CD14-positive monocyte (primary cell): ENCODE results near the gene UTS2B. TPM values are rescaled to one million over a fixed set of nuclear protein-coding genes. Genes with fewer than 3 reads are reported as not detected.
A peak's percentile ranks its signal among the peaks of the same experiment; 100 is the strongest.

Source experiments
- DNase-seq, 3 donors: peaks; one replicate each; pipeline ENCODE4 v3.0.0-alpha.2; 2011 to 2022
- H2AFZ ChIP-seq: 2 replicates; pipeline ENCODE4 v1.6.0; 2012; ENCODE audit warnings: mild to moderate bottlenecking, low read depth, low read length, inconsistent platforms; ENCODE audit not compliant: insufficient read depth, poor library complexity, severe bottlenecking
- H3K27ac ChIP-seq, 2 donors: 1 replicate in 1 of 2; 2 replicates in 1 of 2; pipeline ENCODE4 v1.5.1; 2012 to 2013; ENCODE audit warnings: low read length in 2 of 2, control low read depth in 1 of 2, inconsistent platforms in 1 of 2, low read depth in 1 of 2, mild to moderate bottlenecking in 1 of 2
- H3K27me3 ChIP-seq, 2 donors: one replicate each; pipeline versions ENCODE4 v1.6.0 to v1.6.1; 2011 to 2013; ENCODE audit warnings: low read length in 2 of 2; ENCODE audit not compliant: control insufficient read depth in 2 of 2, insufficient read depth in 2 of 2
- H3K36me3 ChIP-seq, 2 donors: replicated peaks in 1 of 2; 1 replicate in 1 of 2; 2 replicates in 1 of 2; pipeline versions ENCODE4 v1.5.1 to v1.6.1; 2012 to 2013; ENCODE audit warnings: low read length in 2 of 2, control low read depth in 1 of 2, inconsistent platforms in 1 of 2, mild to moderate bottlenecking in 1 of 2; ENCODE audit not compliant: insufficient read depth in 2 of 2, control insufficient read depth in 1 of 2
- H3K4me1 ChIP-seq, 2 donors: 1 replicate in 1 of 2; 2 replicates in 1 of 2; pipeline versions ENCODE4 v1.5.1 to v1.6.1; 2012 to 2013; ENCODE audit warnings: low read length in 2 of 2, control low read depth in 1 of 2, inconsistent platforms in 1 of 2, mild to moderate bottlenecking in 1 of 2, moderate library complexity in 1 of 2; ENCODE audit not compliant: insufficient read depth in 2 of 2, control insufficient read depth in 1 of 2
- H3K4me2 ChIP-seq: replicated peaks from 2 replicates; pipeline ENCODE3; 2012; ENCODE audit warnings: low read length, moderate library complexity, mild to moderate bottlenecking; ENCODE audit not compliant: poor library complexity, severe bottlenecking; ENCODE audit errors: extremely low read depth
- H3K4me3 ChIP-seq, 3 experiments: fragments of 200-600 bp in 1 of 3; sonication (generic) in 1 of 3; replicated peaks in 1 of 3; 1 replicate in 2 of 3; 2 replicates in 1 of 3; pipeline ENCODE4 v1.5.1; 2011 to 2013; ENCODE audit warnings: low read length in 3 of 3, mild to moderate bottlenecking in 3 of 3, control low read depth in 2 of 3, low read depth in 2 of 3, inconsistent platforms in 1 of 3, moderate library complexity in 1 of 3
- H3K79me2 ChIP-seq: 2 replicates; pipeline ENCODE4 v1.6.0; 2012; ENCODE audit warnings: mild to moderate bottlenecking, control low read depth, inconsistent platforms, low read length, moderate library complexity; ENCODE audit not compliant: insufficient read depth
- H3K9ac ChIP-seq: 2 replicates; pipeline ENCODE4 v1.6.0; 2017; ENCODE audit warnings: low read length, mild to moderate bottlenecking; ENCODE audit not compliant: insufficient read depth, poor library complexity, severe bottlenecking
- H3K9me3 ChIP-seq, 2 donors: replicated peaks in 1 of 2; 1 replicate in 1 of 2; 2 replicates in 1 of 2; pipeline versions ENCODE4 v1.5.1 to v1.6.1; 2012 to 2013; ENCODE audit warnings: low read length in 2 of 2, control low read depth in 1 of 2; ENCODE audit not compliant: control insufficient read depth in 1 of 2, insufficient read depth in 1 of 2
- H4K20me1 ChIP-seq: 2 replicates; pipeline ENCODE4 v1.6.0; 2012; ENCODE audit warnings: mild to moderate bottlenecking, low read length, control low read depth, moderate library complexity; ENCODE audit not compliant: insufficient read depth
- H3K27ac Mint-ChIP-seq, 7 donors: one replicate each; pipeline ENCODE4 v1.8.0; 2020; ENCODE audit warnings: mild to moderate bottlenecking in 7 of 7, mixed read lengths in 7 of 7, moderate library complexity in 6 of 7, inconsistent platforms in 2 of 7
- H3K27me3 Mint-ChIP-seq, 3 donors: one replicate each; pipeline ENCODE4 v1.8.0; 2021 to 2022; ENCODE audit warnings: low read depth in 3 of 3, mild to moderate bottlenecking in 3 of 3, mixed read lengths in 3 of 3, moderate library complexity in 3 of 3, inconsistent platforms in 1 of 3
- H3K36me3 Mint-ChIP-seq, 2 donors: one replicate each; pipeline ENCODE4 v1.8.0; 2020; ENCODE audit warnings: mixed read lengths in 2 of 2, inconsistent platforms in 1 of 2, mild to moderate bottlenecking in 1 of 2
- H3K4me1 Mint-ChIP-seq: one replicate; pipeline ENCODE4 v1.8.0; 2020; ENCODE audit warnings: mild to moderate bottlenecking, mixed read lengths
- H3K4me3 Mint-ChIP-seq, 2 donors: one replicate each; pipeline ENCODE4 v1.8.0; 2020; ENCODE audit warnings: mild to moderate bottlenecking in 2 of 2, mixed read lengths in 2 of 2, moderate library complexity in 1 of 2
- H3K9me3 Mint-ChIP-seq, 7 donors: one replicate each; pipeline ENCODE4 v1.8.0; 2020 to 2022; ENCODE audit warnings: mixed read lengths in 7 of 7, mild to moderate bottlenecking in 6 of 7, moderate library complexity in 6 of 7, inconsistent platforms in 2 of 7
- CTCF ChIP-seq: fragments of 200-600 bp; IDR thresholded peaks from one replicate; pipeline ENCODE4 v1.8.0; 2022; ENCODE audit warnings: antibody characterized with exemption, mild to moderate bottlenecking
- WGBS: methylation state at CpG from one replicate; pipeline ENCODE4 v1.1.5; 2013; ENCODE audit warnings: missing lambda C conversion rate; ENCODE audit not compliant: insufficient coverage; 5-methylcytosine and 5-hydroxymethylcytosine counted together
- intact Hi-C, 2 donors: fragments of 100-400 bp; cut with micrococcal nuclease; formaldehyde crosslinking; loops; one replicate each; pipeline versions ENCODE4 v1.15.0 to v1.15.1; 2023
- polyA plus RNA-seq, 3 donors: library from polyadenylated mRNA; depleted of rRNA in 1 of 3; unstranded in 2 of 3; stranded (reverse) in 1 of 3; fragments of 300-500 nt in 2 of 3; fragments of >200 nt in 1 of 3; fragmentation: Illumina TruSeq in 2 of 3; gene quantifications; 1 replicate in 2 of 3; 2 replicates in 1 of 3; pipeline ENCODE4 v1.2.3, GENCODE V29; 2012 to 2021

Gene UTS2B
- polyA plus RNA-seq, 3 donors: not detected

- Histone ChIP-seq H3K36me3 (peaks cover 17 to 51% of the 10 kb centered on the region in 2 donors), H4K20me1 (no peaks in the 10 kb centered on the region), H3K4me1 (no peaks in the 10 kb centered on the region), H3K79me2 (no peaks in the 10 kb centered on the region), H3K9me3 (no peaks in the 10 kb centered on the region), H3K27me3 (no peaks in the 10 kb centered on the region), H3K27ac (no peak overlapping the region), H2AFZ (no peak overlapping the region), H3K9ac (no peak overlapping the region), H3K4me3 (no peak overlapping the region), H3K4me2 (no peak overlapping the region)
- 100% methylated on average over 1 of the region's 2 CpGs for WGBS
- Mint-ChIP-seq H3K9me3 (peaks cover 0 to 2% (median 0%) of the 10 kb centered on the region in 7 donors), H3K27me3 (peaks cover 0 to 1% (median 0%) of the 10 kb centered on the region in 3 donors), H3K4me1 (peaks cover 2% of the 10 kb centered on the region), H3K4me3 (no peak overlapping the region), H3K36me3 (peaks cover 32 to 54% of the 10 kb centered on the region in 2 donors), H3K27ac (no peak overlapping the region)
- intact Hi-C loops: no loop called here
- DNase-seq: peak in 2 of 3 donors; percentile 0 to 3
- no peak for TF ChIP-seq CTCF
Measured at GRCh38 chr3:191372122-191372521, 41.8 kb upstream of the UTS2B start.

GRCh38 chr3:191369616-191370010, 39.3 kb upstream of the UTS2B start:
- Histone ChIP-seq H3K4me2 (no peak overlapping the region), H3K36me3 (peaks cover 15 to 45% of the 10 kb centered on the region in 2 donors), H3K79me2 (no peaks in the 10 kb centered on the region), H3K9me3 (no peaks in the 10 kb centered on the region), H3K27me3 (no peaks in the 10 kb centered on the region), H4K20me1 (no peaks in the 10 kb centered on the region), H3K9ac (no peak overlapping the region), H3K27ac (no peak overlapping the region), H3K4me1 (no peaks in the 10 kb centered on the region), H2AFZ (no peak overlapping the region), H3K4me3 (no peak overlapping the region)
- Mint-ChIP-seq H3K27me3 (peaks cover 0 to 1% (median 0%) of the 10 kb centered on the region in 3 donors), H3K36me3 (peaks cover 30 to 47% of the 10 kb centered on the region in 2 donors), H3K9me3 (peaks cover 0 to 2% (median 0%) of the 10 kb centered on the region in 7 donors), H3K27ac (no peak overlapping the region), H3K4me3 (no peak overlapping the region), H3K4me1 (peaks cover 2% of the 10 kb centered on the region)
- DNase-seq: no peak
- WGBS: no CpG with 5 or more reads among the region's 2 CpGs
- intact Hi-C loops: no loop called here
- TF ChIP-seq CTCF: no peak
